NCI-H187 (cell line): ENCODE results near the gene KMT5B.

Source experiments
- DNase-seq, 2 experiments: peaks; one replicate each; lab custom pipeline; 2025; lab: John Stamatoyannopoulos, UW

KMT5B gene

GRCh38 chr11:68145120-68145866, 67.8 kb downstream of the KMT5B start:
- DNase-seq = no peak

GRCh38 chr11:68143310-68143689, 69.8 kb downstream of the KMT5B start:
- DNase-seq = no peak

- DNase-seq = no peak
Measured at GRCh38 chr11:68142441-68143309, 70.4 kb downstream of the KMT5B start.

GRCh38 chr11:68142028-68142412, 71.1 kb downstream of the KMT5B start:
- no peak for DNase-seq

- no peak for DNase-seq
Measured at GRCh38 chr11:68141246-68142027, 71.7 kb downstream of the KMT5B start.

GRCh38 chr11:68140496-68141245, 72.4 kb downstream of the KMT5B start:
- no peak for DNase-seq

GRCh38 chr11:68138237-68138636, 74.9 kb downstream of the KMT5B start:
- DNase-seq = no peak

GRCh38 chr11:68137833-68138232, 75.3 kb downstream of the KMT5B start:
- DNase-seq = no peak

GRCh38 chr11:68136866-68137265, 76.2 kb downstream of the KMT5B start:
- DNase-seq = no peak

GRCh38 chr11:68135161-68135560, 77.9 kb downstream of the KMT5B start:
- no peak for DNase-seq

- no peak for DNase-seq
Measured at GRCh38 chr11:68133761-68134160, 79.3 kb downstream of the KMT5B start.

GRCh38 chr11:68130121-68130520, 83.0 kb downstream of the KMT5B start:
- DNase-seq = no peak

GRCh38 chr11:68128682-68129327, 84.3 kb downstream of the KMT5B start:
- DNase-seq = no peak

- no peak for DNase-seq
Measured at GRCh38 chr11:68127714-68128681, 85.1 kb downstream of the KMT5B start.

- no peak for DNase-seq
Measured at GRCh38 chr11:68125164-68125563, 87.9 kb downstream of the KMT5B start.

- no peak for DNase-seq
Measured at GRCh38 chr11:68122936-68123539, 90.1 kb downstream of the KMT5B start.

GRCh38 chr11:68121067-68121899, 91.8 kb downstream of the KMT5B start, which contains the start of gene CHKA:
CHKA (minus strand) TSS chr11:68121388; CDS start chr11:68121177, 211 bp downstream.
- peak; percentile 52 to 82 for DNase-seq

GRCh38 chr11:68120273-68121066, 92.6 kb downstream of the KMT5B start:
- DNase-seq = no peak
